Panc1 (cell line): ENCODE data around the gene SDK2.

ENCODE experiments used
- POLR2AphosphoS5 ChIP-seq: IDR thresholded peaks from 2 replicates; pipeline ENCODE4 v1.6.1; 2012; ENCODE audit warnings: mild to moderate bottlenecking, low read depth, low read length, moderate library complexity
- REST ChIP-seq, 2 experiments: IDR thresholded peaks; 2 replicates each; pipeline ENCODE4 v1.6.1; 2011 to 2012; ENCODE audit warnings: low read depth in 2 of 2, control low read depth in 1 of 2, low read length in 1 of 2, mild to moderate bottlenecking in 1 of 2, moderate library complexity in 1 of 2; ENCODE audit not compliant: insufficient read depth in 1 of 2
- SIN3A ChIP-seq: IDR thresholded peaks from 2 replicates; pipeline ENCODE4 v1.6.1; 2012; ENCODE audit warnings: low read depth, mild to moderate bottlenecking, low read length, moderate library complexity, borderline replicate concordance; ENCODE audit not compliant: insufficient read depth
- TCF7L2 ChIP-seq: IDR thresholded peaks from 2 replicates; pipeline ENCODE4 v1.6.1; 2011; ENCODE audit warnings: mild to moderate bottlenecking, low read depth, low read length, inconsistent platforms
- TF ChIP-seq, protein P1 (sequence below): fragments of 450-650 bp; IDR thresholded peaks from 2 replicates; pipeline ENCODE4 v1.5.1; 2017; ENCODE audit warnings: mild to moderate bottlenecking

- TF ChIP-seq, protein P1, sequence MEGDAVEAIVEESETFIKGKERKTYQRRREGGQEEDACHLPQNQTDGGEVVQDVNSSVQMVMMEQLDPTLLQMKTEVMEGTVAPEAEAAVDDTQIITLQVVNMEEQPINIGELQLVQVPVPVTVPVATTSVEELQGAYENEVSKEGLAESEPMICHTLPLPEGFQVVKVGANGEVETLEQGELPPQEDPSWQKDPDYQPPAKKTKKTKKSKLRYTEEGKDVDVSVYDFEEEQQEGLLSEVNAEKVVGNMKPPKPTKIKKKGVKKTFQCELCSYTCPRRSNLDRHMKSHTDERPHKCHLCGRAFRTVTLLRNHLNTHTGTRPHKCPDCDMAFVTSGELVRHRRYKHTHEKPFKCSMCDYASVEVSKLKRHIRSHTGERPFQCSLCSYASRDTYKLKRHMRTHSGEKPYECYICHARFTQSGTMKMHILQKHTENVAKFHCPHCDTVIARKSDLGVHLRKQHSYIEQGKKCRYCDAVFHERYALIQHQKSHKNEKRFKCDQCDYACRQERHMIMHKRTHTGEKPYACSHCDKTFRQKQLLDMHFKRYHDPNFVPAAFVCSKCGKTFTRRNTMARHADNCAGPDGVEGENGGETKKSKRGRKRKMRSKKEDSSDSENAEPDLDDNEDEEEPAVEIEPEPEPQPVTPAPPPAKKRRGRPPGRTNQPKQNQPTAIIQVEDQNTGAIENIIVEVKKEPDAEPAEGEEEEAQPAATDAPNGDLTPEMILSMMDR: no peak
- TF ChIP-seq POLR2AphosphoS5: no peak
- TF ChIP-seq TCF7L2: no peak
- TF ChIP-seq SIN3A: no peak
- no peak for TF ChIP-seq REST (IDR thresholded peaks at IDR 0.05; ENCODE audit: insufficient read depth in 1 of 2, low read depth in 2 of 2, low read length in 1 of 2)
These were observed 323.5 kb downstream of the SDK2 start for GRCh38 chr17:73320601-73321264.
